Activated naive CD4-positive, alpha-beta T cell treated with anti-CD3 and anti-CD28 coated beads, Interleukin-2, amount 50 U/mL, for 24 hours (primary cell): ENCODE data around the gene MAP6.

Experiments
- H3K27ac Mint-ChIP-seq: one replicate; pipeline ENCODE4 v1.8.0; 2021; ENCODE audit warnings: mild to moderate bottlenecking, mixed read lengths
- H3K27me3 Mint-ChIP-seq: one replicate; pipeline ENCODE4 v1.8.0; 2021; ENCODE audit warnings: mixed read lengths
- H3K36me3 Mint-ChIP-seq: one replicate; pipeline ENCODE4 v1.8.0; 2021; ENCODE audit warnings: mixed read lengths
- H3K4me1 Mint-ChIP-seq: one replicate; pipeline ENCODE4 v1.8.0; 2021; ENCODE audit warnings: mixed read lengths
- H3K4me3 Mint-ChIP-seq: one replicate; pipeline ENCODE4 v1.8.0; 2021; ENCODE audit warnings: mild to moderate bottlenecking, mixed read lengths
- H3K9me3 Mint-ChIP-seq: one replicate; pipeline ENCODE4 v1.8.0; 2021; ENCODE audit warnings: mixed read lengths

Gene MAP6

GRCh38 chr11:75651218-75651617 is 17.6 kb downstream of the MAP6 start:
- Mint-ChIP-seq H3K36me3 (no peaks in the 10 kb centered on the region), H3K4me3 (no peak overlapping the region), H3K4me1 (peaks cover 4% of the 10 kb centered on the region), H3K27ac (no peak overlapping the region), H3K27me3 (no peaks in the 10 kb centered on the region), H3K9me3 (no peaks in the 10 kb centered on the region)

GRCh38 chr11:75650167-75650723 is 18.6 kb downstream of the MAP6 start:
- Mint-ChIP-seq H3K27me3 (no peaks in the 10 kb centered on the region), H3K9me3 (no peaks in the 10 kb centered on the region), H3K4me3 (no peak overlapping the region), H3K27ac (no peak overlapping the region), H3K36me3 (no peaks in the 10 kb centered on the region), H3K4me1 (peaks cover 4% of the 10 kb centered on the region)

GRCh38 chr11:75644946-75645345 is 23.9 kb downstream of the MAP6 start:
- Mint-ChIP-seq H3K27ac (no peak overlapping the region), H3K4me1 (no peaks in the 10 kb centered on the region)

GRCh38 chr11:75644370-75644769 is 24.5 kb downstream of the MAP6 start:
- no peaks in the 10 kb centered on the region for H3K9me3 Mint-ChIP-seq
- no peaks in the 10 kb centered on the region for H3K4me1 Mint-ChIP-seq
- peaks cover 5% of the 10 kb centered on the region for H3K27me3 Mint-ChIP-seq
- H3K4me3 Mint-ChIP-seq: no peak overlapping the region
- H3K36me3 Mint-ChIP-seq: no peaks in the 10 kb centered on the region
- no peak overlapping the region for H3K27ac Mint-ChIP-seq

More at GRCh38 chr11:75644946-75645345, 23.9 kb downstream of the MAP6 start:
- H3K27me3 Mint-ChIP-seq: peaks cover 5% of the 10 kb centered on the region
- H3K9me3 Mint-ChIP-seq: no peaks in the 10 kb centered on the region
- H3K4me3 Mint-ChIP-seq: no peak overlapping the region
- H3K36me3 Mint-ChIP-seq: no peaks in the 10 kb centered on the region

- H3K9me3 Mint-ChIP-seq: no peaks in the 10 kb centered on the region
- no peaks in the 10 kb centered on the region for H3K4me1 Mint-ChIP-seq
- peaks cover 5% of the 10 kb centered on the region for H3K27me3 Mint-ChIP-seq
- H3K27ac Mint-ChIP-seq: no peak overlapping the region
- no peak overlapping the region for H3K4me3 Mint-ChIP-seq
- no peaks in the 10 kb centered on the region for H3K36me3 Mint-ChIP-seq
Measured at GRCh38 chr11:75642402-75643113, 26.3 kb downstream of the MAP6 start.

- peaks cover 18% of the 10 kb centered on the region for H3K27me3 Mint-ChIP-seq
- no peaks in the 10 kb centered on the region for H3K9me3 Mint-ChIP-seq
- no peak overlapping the region for H3K27ac Mint-ChIP-seq
- H3K4me3 Mint-ChIP-seq: no peak overlapping the region
- no peaks in the 10 kb centered on the region for H3K4me1 Mint-ChIP-seq
- H3K36me3 Mint-ChIP-seq: no peaks in the 10 kb centered on the region
Measured at GRCh38 chr11:75639762-75640181, 29.1 kb downstream of the MAP6 start.

- no peak overlapping the region for H3K4me3 Mint-ChIP-seq
- no peak overlapping the region for H3K27ac Mint-ChIP-seq
- no peaks in the 10 kb centered on the region for H3K9me3 Mint-ChIP-seq
- H3K36me3 Mint-ChIP-seq: no peaks in the 10 kb centered on the region
- H3K27me3 Mint-ChIP-seq: peaks cover 22% of the 10 kb centered on the region
- H3K4me1 Mint-ChIP-seq: no peaks in the 10 kb centered on the region
Measured at GRCh38 chr11:75637998-75638397, 30.8 kb downstream of the MAP6 start.

- Mint-ChIP-seq H3K4me3 (no peak overlapping the region), H3K27me3 (peaks cover 21% of the 10 kb centered on the region), H3K4me1 (no peaks in the 10 kb centered on the region)
Measured at GRCh38 chr11:75635066-75635862, 33.6 kb downstream of the MAP6 start.

GRCh38 chr11:75633409-75634066 is 35.3 kb downstream of the MAP6 start:
- Mint-ChIP-seq H3K27ac (no peak overlapping the region), H3K4me3 (no peak overlapping the region)

More at GRCh38 chr11:75635066-75635862, 33.6 kb downstream of the MAP6 start:
- Mint-ChIP-seq H3K9me3 (no peaks in the 10 kb centered on the region), H3K36me3 (no peaks in the 10 kb centered on the region), H3K27ac (no peak overlapping the region)

GRCh38 chr11:75632962-75633361 is 35.9 kb downstream of the MAP6 start:
- H3K27ac Mint-ChIP-seq: no peak overlapping the region
- H3K36me3 Mint-ChIP-seq: no peaks in the 10 kb centered on the region
- H3K4me3 Mint-ChIP-seq: no peak overlapping the region
- H3K27me3 Mint-ChIP-seq: peaks cover 22% of the 10 kb centered on the region
- H3K9me3 Mint-ChIP-seq: no peaks in the 10 kb centered on the region
- no peaks in the 10 kb centered on the region for H3K4me1 Mint-ChIP-seq

More at GRCh38 chr11:75633409-75634066, 35.3 kb downstream of the MAP6 start:
- no peaks in the 10 kb centered on the region for H3K4me1 Mint-ChIP-seq
- peaks cover 22% of the 10 kb centered on the region for H3K27me3 Mint-ChIP-seq
- H3K9me3 Mint-ChIP-seq: no peaks in the 10 kb centered on the region
- no peaks in the 10 kb centered on the region for H3K36me3 Mint-ChIP-seq

GRCh38 chr11:75632450-75632849 is 36.4 kb downstream of the MAP6 start:
- Mint-ChIP-seq H3K27ac (no peak overlapping the region), H3K4me3 (no peak overlapping the region), H3K27me3 (peaks cover 22% of the 10 kb centered on the region), H3K36me3 (no peaks in the 10 kb centered on the region), H3K9me3 (no peaks in the 10 kb centered on the region), H3K4me1 (no peaks in the 10 kb centered on the region)

- no peaks in the 10 kb centered on the region for H3K9me3 Mint-ChIP-seq
- no peak overlapping the region for H3K4me3 Mint-ChIP-seq
- peaks cover 13% of the 10 kb centered on the region for H3K27me3 Mint-ChIP-seq
- no peak overlapping the region for H3K27ac Mint-ChIP-seq
- H3K4me1 Mint-ChIP-seq: no peaks in the 10 kb centered on the region
- no peaks in the 10 kb centered on the region for H3K36me3 Mint-ChIP-seq
Measured at GRCh38 chr11:75631086-75631730, 37.6 kb downstream of the MAP6 start.

GRCh38 chr11:75627906-75628668 is 40.8 kb downstream of the MAP6 start:
- H3K27ac Mint-ChIP-seq: no peak overlapping the region
- no peaks in the 10 kb centered on the region for H3K36me3 Mint-ChIP-seq
- no peak overlapping the region for H3K4me3 Mint-ChIP-seq
- no peaks in the 10 kb centered on the region for H3K4me1 Mint-ChIP-seq
- peaks cover 5% of the 10 kb centered on the region for H3K27me3 Mint-ChIP-seq
- H3K9me3 Mint-ChIP-seq: no peaks in the 10 kb centered on the region

GRCh38 chr11:75626889-75627529 is 41.8 kb downstream of the MAP6 start:
- Mint-ChIP-seq H3K27me3 (peaks cover 4% of the 10 kb centered on the region), H3K27ac (no peak overlapping the region), H3K36me3 (no peaks in the 10 kb centered on the region), H3K4me3 (no peak overlapping the region), H3K9me3 (no peaks in the 10 kb centered on the region), H3K4me1 (no peaks in the 10 kb centered on the region)
